IPS-18c (cell line): ENCODE results near the gene SLIT2.
A peak's percentile ranks its signal among the peaks of the same experiment; 100 is the strongest.

Source experiments
- H3K4me3 ChIP-seq: 2 replicates; pipeline ENCODE4 v1.7.0; 2013; ENCODE audit warnings: low read depth, mild to moderate bottlenecking, low read length, moderate library complexity; ENCODE audit not compliant: insufficient read depth
- H3K9me3 ChIP-seq: one replicate; pipeline ENCODE4 v1.6.1; 2013; ENCODE audit warnings: mild to moderate bottlenecking, low read length, moderate library complexity; ENCODE audit not compliant: control insufficient read depth, insufficient read depth

Gene SLIT2, protein sequence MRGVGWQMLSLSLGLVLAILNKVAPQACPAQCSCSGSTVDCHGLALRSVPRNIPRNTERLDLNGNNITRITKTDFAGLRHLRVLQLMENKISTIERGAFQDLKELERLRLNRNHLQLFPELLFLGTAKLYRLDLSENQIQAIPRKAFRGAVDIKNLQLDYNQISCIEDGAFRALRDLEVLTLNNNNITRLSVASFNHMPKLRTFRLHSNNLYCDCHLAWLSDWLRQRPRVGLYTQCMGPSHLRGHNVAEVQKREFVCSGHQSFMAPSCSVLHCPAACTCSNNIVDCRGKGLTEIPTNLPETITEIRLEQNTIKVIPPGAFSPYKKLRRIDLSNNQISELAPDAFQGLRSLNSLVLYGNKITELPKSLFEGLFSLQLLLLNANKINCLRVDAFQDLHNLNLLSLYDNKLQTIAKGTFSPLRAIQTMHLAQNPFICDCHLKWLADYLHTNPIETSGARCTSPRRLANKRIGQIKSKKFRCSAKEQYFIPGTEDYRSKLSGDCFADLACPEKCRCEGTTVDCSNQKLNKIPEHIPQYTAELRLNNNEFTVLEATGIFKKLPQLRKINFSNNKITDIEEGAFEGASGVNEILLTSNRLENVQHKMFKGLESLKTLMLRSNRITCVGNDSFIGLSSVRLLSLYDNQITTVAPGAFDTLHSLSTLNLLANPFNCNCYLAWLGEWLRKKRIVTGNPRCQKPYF (N-terminal part only)

DNA sequence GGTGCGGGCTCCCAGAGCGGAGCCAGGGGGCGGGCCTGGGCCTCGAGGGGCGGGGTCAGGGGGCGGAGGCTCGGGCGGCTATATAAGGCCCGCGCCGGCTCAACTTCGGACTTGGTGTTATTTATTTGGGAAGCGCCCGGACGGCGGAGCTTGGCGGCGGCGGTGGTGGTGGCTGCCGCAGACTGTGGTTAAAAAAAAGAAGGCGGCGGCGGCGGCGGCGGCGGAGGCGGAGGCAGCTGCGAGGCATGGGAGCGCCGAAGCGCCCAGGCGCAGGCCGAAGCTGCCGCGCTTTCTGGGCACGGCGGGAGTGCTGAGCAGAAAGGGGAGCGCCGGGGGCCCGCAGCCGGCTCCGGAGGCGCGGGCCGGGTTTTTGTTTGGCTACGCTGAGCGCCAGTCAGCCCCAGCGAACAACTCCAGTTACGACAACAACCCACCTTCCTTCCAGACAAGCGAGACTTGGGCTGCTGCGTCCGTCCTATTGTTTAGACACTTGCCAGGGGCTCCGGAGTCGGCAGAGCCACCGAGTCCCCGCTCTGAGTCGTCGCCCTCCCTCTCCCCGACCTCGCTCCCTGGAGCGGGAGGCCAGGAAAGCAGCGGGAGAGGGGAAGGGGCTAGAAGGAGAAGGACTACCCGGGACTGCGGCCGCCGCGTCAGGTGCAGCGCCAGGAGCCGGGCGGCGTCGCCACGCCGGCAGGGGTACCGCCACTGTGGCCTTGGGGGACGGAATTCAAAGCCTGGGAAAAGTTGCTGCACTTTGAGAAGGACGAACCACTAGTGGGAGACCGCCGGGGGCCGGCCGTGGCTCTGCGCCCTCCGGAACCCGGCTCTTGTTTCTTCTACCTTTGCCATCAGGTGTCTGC, at the start of gene SLIT2:
Gene SLIT2, plus strand, starts transcription at position 110 of the 860 bp plus-strand sequence. CDS start 1,911 bp downstream, outside the sequence.
- H3K9me3 ChIP-seq: peaks cover 2% of the 10 kb centered on the region
- peak within 1 kb of the TSS; percentile 68 for H3K4me3 ChIP-seq

DNA sequence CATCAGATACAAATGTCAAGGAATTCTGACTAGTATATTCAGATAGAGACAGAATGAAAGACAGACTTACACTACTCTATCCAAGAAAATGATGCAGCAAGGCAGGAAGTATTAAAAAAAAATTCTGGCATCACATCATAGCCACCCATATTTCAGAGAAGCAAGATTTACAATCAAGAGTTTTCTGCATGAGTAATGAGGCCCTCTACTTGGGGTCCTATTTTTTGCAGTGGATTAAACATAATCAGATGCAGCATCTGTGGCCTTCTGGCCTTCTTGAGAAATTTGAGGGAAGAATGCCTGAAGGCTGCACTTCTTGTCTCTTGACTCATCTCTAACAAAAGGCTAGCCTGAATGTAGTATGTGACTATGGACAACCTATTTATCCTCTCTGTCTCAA, 48.2 kb upstream of the SLIT2 start:
- H3K9me3 ChIP-seq: no peaks in the 10 kb centered on the region
- H3K4me3 ChIP-seq: no peak overlapping the region

DNA sequence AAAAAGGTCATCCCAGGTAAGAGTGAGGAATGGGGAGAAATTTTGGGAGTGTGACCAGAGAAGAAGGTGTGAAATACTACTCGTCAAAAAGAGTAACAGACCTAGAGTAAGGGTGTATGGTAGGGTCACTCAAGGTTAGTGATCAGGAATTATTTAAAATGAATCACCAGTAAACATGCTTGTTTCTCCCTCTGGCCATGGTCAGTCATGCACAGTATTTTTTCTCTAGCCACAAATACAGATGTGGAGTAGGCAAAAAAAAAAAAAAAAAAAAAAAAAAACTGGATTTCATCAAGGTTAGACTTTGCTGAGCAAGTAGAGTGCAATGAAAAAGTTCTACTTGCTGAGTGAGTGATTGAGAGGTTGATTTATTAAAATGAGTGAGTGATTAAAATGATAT, 34.2 kb upstream of the SLIT2 start:
- Histone ChIP-seq H3K9me3 (no peaks in the 10 kb centered on the region), H3K4me3 (no peak overlapping the region)

DNA sequence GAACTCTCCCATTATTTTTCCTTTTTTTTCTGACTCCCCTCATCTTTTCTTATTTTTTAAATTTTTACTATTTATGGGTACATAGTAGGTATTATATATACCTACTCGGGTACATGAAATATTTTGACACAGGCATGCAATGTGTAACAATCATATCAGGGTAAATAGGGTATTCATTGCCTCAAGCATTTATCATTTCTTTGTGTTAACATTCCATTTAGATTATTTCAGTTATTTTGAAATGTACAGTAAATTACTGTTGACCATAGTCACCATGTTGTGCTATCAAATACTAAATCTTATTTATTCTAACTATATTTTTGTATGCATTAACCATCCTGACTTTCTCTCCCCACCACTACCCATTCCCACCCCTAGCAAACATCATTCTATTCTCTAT, 33.8 kb upstream of the SLIT2 start:
- Histone ChIP-seq H3K9me3 (no peaks in the 10 kb centered on the region), H3K4me3 (no peak overlapping the region)

DNA sequence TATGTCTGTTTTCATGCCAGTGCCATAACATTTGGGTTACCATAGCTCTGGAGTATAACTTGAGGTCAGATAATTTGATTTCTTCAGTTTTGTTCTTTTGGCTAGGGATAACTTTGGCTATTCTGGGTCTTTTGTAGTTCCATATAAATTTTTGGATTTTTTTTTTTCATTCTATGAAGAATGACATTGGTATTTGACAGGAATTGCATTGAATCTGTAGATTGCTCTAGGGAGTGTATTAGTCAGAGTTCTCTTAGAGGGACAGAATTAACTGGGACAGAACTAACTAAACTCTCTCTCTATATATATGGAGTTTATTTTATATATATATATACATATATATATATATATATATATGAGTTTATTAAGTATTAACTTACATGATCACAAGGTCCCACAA, 32.2 kb upstream of the SLIT2 start:
- no peaks in the 10 kb centered on the region for H3K9me3 ChIP-seq

DNA sequence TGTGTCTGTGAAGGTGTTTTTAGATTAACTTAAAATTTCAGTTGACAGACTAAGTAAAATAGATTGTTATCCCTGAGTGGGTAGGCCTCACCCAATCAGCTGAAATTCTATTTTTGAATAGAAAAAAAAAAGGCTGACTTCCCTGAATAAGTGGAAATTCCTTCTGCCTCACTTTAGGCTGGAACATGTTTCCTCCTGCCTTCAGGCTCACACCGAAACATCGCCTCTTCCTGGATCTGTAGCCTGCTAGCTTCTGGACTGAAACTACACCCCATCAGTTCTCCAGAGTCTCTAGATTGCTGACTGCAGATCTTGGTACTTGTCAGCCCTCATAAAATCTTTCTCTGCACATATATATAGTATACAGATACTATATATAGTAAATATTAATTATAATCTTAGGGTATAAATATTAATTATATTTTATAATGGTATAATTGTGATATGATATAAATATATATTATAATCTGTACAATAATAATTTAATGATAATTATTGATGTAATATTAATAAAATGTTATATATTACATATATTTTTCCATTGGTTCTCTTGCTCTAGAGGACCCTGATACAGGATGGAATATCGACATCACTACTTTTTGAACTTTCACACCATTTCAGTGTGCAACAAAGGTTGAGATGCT, 13.7 kb upstream of the SLIT2 start:
- Histone ChIP-seq H3K9me3 (no peaks in the 10 kb centered on the region), H3K4me3 (no peak overlapping the region)

More for the DNA sequence above, 32.2 kb upstream of the SLIT2 start:
- no peak overlapping the region for H3K4me3 ChIP-seq

DNA sequence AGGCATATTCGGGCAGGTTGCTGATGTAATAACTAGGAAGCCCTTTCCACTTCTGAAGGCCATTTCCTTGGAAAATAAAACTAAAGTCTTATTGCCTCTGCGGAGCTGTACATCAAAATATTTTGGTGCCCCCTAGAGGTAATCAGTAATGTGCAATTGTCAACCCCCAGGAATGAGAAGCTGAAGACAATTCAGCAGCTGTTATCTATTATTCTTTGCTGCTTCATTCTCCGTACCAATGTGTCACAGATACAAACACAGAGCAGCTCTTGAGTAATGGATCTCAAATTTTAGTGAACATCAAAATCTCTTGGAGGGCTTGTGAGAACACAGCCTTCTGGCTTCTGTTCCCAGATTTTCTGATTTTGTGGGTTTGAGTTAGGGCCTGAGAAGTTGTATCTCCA, 3.5 kb upstream of the SLIT2 start:
- Histone ChIP-seq H3K4me3 (no peak overlapping the region), H3K9me3 (no peaks in the 10 kb centered on the region)

DNA sequence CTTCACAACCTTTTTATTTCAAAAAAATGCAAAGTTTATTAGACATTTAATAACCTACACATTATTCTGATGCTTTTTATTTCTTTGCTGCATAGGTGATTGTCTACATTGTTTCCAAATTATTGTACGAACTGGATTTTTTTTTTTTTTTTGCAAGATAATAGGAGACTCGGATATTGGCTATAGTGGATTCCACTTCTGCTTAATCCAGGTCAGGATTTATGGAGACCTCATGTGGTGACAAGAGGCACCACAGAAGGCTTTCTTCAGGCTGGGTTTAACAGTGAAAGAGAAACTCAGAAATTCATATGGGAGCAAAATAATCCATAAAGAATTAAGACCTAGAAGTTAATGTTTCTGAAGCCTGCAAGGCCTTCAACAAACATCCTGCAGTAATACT, 2.4 kb upstream of the SLIT2 start:
- H3K9me3 ChIP-seq: no peaks in the 10 kb centered on the region
- no peak overlapping the region for H3K4me3 ChIP-seq

DNA sequence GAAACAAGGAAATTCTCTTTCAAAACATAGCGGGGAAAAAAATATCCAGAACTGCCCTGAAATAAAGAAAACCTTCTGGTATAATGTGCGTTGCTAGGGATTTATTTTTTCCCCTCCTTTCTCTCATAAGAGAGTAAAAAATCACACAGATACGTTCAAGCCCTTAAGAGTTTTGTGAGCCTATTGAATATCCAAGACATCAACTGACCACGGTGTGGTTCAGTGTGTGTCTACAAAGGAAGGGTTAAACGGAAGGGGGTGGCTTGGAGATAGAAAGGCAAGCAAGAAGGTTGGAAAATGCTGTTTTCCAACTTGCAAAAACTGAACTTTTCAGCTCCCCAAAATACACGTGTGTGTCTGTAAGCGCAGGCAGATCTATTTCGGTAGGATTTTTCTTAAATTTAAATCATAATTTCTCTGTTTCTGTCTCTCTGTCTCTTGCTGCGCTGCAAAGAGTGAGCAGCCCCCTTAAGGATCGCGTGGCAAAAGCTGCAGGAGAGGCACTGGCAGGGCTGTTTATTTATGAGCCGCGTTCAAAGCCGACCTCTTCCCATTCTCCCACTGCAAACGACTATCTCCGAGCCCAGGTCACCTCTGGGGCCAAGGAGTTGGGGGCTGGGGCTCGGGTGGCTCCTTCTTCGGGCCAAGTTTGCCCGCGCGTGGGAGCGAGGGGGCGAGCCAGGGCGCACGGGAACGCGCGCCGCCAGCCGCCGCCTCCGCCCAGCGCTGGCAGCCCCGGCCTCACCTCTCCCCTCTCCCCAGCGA, 492 bp upstream of the SLIT2 start:
- H3K4me3 ChIP-seq: peak overlapping the region; percentile 68
- H3K9me3 ChIP-seq: peaks cover 2% of the 10 kb centered on the region

DNA sequence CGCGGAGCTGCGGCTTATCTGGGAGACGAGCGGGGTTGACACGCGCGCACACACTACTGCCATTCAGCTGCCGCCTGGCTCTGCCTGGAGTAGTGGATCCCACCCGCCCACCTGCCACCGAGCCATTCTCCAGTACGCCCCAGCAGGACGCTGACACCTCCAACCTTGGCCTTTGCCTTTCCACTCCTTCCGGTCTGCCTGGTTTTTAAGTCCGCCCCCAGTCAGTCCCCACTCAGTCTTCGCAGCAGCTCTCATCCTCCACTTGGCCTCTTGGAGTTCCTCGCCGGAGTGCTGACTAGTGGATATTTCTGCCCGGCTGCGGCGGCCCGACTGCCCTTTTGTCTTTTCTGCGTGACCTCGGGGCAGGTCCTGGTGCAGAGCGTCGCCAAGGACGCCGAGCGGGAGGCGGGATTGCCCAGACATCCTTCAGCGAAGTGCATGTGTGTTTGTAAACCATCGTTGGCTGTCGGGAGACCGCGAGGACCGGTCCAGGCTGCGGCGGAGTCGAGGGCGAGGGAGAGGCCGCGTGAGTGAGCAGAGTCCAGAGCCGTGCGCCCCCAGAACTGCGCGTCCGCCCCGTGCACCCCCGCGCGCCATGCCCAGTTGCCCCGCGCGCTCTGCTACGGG, 1.1 kb downstream of the SLIT2 start:
- Histone ChIP-seq H3K9me3 (peaks cover 2% of the 10 kb centered on the region), H3K4me3 (peak overlapping the region; percentile 68)

DNA sequence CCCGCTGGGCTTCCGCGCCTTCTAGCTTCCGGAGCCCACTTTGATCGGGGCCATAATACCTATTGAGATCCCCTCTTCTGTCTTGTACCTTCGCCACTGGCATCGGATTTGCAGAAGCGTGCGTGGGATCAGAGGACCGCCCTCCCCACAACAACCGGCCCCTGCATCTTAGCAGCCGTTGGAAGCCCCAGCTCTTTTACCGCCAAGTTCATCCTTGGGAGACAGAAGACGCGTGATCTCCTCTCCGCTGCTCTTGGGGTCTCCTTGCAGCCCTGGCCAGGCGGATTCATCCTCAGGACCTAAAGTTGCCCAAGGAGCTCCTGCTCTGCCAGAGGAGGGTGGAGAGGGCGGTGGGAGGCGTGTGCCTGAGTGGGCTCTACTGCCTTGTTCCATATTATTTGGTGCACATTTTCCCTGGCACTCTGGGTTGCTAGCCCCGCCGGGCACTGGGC, 1.6 kb downstream of the SLIT2 start:
- Histone ChIP-seq H3K9me3 (peaks cover 2% of the 10 kb centered on the region), H3K4me3 (peak overlapping the region; percentile 68)

DNA sequence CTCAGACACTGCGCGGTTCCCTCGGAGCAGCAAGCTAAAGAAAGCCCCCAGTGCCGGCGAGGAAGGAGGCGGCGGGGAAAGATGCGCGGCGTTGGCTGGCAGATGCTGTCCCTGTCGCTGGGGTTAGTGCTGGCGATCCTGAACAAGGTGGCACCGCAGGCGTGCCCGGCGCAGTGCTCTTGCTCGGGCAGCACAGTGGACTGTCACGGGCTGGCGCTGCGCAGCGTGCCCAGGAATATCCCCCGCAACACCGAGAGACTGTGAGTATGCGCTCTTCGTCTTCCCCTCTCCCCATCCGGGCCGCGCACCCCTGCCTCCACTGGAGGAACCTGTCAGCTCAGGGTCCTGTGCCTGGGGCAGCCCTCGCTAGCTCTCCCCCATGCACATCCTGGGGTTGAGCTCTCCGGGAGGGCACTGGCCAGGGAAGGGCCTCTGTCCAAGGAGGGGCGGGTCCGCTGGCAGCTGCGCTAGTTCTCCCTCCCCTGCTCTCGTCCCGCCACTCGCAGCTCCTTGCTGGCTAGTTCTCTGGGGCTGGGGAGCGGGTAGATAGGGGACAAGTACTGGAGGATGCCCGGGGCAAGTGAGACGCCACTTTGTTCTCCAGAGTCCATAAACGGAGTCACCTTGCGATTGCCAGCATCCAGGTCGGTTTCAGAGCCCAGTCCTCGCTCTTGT, 2.2 kb downstream of the SLIT2 start:
- peak overlapping the region; percentile 68 for H3K4me3 ChIP-seq
- H3K9me3 ChIP-seq: peaks cover 2% of the 10 kb centered on the region

DNA sequence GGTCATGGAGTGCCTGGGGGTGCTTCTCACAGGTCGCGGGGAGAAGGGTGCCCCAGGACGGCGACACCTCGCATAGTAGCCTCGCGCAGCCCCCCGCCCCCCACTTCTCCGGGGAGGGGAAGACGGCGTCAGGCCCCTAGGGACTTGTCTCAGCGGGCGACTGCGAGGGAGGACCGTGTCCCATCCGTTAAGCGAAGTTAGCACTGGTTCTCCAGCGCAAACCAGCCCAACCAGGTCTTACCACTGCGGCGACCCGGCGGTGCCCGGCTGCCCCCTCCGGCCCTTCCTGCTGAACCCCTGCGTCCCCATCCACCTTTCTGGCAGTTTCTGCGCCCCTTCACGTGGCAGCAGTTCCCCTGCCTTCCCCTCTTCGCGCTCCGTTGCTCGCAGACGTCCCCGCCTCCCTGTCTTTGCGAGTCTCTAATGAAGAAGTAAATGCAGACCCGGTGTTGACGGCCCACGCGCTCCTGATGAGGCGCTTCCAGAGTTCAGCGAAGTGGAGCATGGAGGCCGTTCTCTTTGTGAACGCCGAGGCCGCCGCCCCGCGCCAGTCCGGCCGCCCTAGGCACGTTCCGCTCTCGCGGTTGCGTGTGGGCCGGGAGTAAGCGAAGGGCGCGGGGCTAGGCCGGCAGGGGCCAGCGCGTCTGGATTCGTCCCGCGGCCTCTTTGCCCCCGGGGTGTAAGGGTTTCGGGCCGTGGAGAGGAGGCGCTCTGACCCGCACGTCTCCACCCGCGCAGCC, 3.0 kb downstream of the SLIT2 start:
- Histone ChIP-seq H3K4me3 (peak overlapping the region; percentile 68), H3K9me3 (peaks cover 2% of the 10 kb centered on the region)

DNA sequence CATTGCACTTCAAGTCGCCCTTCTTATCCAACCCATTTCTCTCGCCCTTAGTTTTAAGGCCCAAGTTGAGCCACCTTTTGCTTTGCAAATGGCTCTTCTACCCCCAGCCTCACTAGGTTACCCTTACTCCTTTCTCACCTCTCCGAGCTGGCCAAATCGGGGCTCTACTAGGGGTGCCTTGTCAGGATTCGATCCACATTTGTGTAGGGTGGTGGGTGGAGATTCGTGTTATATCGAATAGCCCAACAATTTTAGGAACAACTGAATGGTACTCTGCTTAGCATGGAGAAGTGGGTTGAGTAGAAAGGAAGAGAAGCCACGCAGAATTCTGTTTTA, 3.5 kb downstream of the SLIT2 start:
- H3K4me3 ChIP-seq: peak overlapping the region; percentile 68
- H3K9me3 ChIP-seq: peaks cover 2% of the 10 kb centered on the region

DNA sequence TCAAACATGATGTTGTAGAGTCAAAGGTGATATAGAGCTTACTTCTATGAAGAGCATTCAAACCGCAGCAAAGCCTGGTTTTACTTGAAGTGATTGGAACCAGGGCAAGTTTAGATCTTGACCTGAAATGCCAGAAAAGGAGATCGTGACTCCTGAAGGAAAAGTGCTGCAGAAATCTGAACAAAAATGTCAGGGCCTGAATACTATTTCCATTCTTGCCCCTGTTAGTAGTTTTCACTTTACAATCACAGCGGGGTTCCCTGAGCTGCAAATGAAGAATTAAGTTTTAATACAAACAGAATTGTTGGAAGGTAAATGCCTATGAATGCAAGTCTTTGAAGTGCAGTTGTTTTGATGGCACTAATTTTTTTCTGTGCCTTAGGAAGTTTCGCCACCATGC, 4.1 kb downstream of the SLIT2 start:
- Histone ChIP-seq H3K9me3 (peaks cover 2% of the 10 kb centered on the region), H3K4me3 (no peak overlapping the region)
